HUDEP-2 (cell line): ENCODE results near the gene ELOVL5.

ENCODE experiments used
- DNase-seq, 76 experiments: peaks; one replicate each; lab custom pipeline; 2025; ENCODE audit not compliant: unreplicated experiment in 76 of 76; lab: John Stamatoyannopoulos, UW

Gene ELOVL5

DNA sequence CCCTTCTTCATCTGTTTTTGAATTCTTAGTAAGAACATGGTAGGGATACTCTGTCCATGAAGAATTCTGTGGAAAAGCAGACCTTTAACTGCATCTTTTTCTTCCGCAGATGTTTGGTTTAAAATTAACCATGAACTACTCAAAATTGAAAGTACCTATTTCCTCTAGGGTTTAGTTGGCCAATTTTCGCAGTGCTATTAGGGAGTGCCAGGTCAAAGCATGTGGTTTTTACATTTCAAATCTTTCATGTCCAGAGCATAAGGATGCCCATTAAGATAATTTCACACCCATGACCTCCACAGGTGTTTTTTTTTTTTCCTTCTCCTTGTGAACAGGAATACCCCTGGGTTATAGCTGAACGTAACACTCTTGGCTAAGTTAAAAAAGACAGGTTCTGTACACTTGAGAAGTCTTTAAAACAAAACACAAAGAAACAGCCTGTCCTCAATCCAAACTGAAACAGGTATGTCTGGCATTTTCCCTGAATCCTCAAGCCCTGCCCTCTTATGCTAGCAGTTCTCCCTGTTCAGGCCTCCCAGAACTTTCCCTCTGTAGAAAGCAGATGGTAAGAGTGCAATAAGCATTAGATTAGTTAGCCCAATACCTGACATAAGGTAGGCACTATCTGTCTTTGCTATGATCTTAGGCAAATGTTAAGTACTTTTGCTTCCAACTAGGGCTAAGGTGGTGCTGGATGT is 67.1 kb downstream of the ELOVL5 start:
- no peak for DNase-seq

DNA sequence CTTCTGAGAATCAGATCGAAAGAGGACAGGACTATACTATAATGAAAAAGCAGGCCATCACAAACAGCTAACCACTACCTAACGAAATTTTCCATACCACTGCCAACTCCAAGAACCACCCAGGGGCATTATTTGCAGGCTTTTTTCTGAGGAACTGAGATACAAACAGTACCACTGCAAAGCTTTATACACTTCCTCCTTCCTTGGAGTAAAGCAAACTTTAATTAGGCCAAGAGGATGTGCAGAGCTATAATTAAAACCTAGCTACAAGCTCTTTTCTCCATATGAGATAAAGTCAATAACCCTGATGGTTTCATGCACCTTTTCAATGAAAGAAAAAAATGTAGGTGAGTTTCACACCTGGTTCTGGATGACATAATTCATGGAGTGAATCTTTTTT is 68.5 kb downstream of the ELOVL5 start:
- DNase-seq = no peak

DNA sequence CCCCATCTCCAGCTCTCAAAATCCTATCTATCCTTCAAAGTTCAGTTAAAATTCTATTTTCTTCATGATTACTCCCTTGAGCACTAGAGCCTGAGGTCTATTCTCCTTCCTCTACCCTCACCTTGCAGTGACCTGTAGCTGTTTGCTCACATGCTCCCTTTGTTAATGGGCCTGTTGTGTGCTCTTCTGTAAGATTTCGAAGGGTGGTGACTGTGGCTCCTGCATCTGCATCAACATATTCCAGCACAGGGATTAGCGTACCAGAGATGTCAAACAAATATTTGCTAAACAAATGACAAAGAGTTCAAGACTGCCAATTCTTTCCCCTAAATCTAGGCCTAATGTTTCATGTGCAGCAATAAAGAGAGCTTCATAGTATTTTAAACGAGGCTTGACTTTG is 69.5 kb downstream of the ELOVL5 start:
- DNase-seq = no peak

DNA sequence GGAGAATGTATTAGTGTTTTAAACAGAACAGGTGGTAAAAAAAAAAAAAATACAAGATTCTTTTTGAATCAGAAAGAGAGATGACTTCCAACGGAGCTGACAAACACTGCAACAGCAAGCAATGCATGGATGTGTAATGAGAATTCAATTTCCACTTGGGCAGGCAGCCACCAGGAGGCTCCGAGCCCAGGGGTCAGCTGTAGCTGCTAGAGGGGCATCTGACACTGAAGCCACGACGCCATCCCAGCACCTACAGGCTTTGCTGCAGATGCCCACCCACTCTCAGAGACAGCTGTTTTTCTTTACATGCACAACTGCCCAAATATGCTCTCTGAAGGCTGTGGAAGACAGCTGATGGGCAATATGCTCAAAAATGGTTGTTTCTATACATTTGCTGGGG is 75.4 kb downstream of the ELOVL5 start:
- DNase-seq = no peak

DNA sequence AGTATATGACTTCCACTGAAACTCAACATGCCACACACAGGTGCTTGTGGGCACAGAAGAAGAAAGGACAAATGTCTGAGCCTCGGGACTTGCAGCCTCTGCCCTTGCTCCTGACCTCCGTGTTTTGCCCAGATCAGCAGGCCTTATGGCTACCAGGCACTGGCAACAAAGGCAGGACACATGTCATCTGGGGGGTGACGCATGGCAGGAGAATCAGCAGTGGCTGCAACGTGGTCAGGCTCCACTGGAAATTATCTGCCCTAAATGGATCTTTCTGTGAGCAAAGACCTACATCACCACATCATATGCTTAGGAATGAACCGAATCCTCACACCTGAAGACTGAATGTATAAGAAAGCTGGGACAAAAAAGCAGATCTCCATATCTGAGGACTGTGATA is 78.9 kb downstream of the ELOVL5 start:
- DNase-seq = no peak

DNA sequence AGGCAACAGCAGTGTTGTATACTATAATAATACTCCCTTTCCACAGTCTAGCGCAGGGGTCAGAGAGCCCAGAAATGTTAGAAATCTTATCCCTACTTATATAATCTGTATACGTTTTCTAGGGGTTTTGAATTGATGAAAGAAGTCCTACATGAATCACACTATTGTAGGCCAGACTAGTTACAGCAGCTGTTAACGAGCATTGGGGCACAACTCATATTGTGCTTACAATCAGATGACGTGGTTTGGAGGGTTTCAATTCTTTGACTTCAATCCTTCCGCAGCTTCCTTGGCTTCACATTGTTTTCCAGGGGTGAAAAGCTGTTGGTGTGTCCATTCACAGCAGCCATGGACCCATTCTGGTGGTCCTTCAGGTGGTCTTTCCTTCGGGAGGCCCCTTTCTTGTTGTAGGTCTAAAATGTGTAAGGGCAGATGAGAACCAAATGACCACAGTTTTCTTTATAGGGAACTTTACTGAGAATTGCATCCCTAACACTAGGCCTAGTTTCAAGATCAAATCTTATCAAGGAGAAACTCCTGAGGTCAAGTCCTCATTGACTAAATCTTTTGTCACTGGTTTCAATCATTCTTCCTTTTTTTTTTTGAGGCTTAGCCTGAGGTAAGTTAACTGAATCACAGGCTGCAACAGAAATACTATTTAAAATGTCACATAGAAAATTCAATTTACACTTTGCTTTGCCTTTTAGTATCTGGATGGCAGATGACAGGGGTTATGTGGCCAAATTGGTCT is 79.7 kb downstream of the ELOVL5 start:
- no peak for DNase-seq

DNA sequence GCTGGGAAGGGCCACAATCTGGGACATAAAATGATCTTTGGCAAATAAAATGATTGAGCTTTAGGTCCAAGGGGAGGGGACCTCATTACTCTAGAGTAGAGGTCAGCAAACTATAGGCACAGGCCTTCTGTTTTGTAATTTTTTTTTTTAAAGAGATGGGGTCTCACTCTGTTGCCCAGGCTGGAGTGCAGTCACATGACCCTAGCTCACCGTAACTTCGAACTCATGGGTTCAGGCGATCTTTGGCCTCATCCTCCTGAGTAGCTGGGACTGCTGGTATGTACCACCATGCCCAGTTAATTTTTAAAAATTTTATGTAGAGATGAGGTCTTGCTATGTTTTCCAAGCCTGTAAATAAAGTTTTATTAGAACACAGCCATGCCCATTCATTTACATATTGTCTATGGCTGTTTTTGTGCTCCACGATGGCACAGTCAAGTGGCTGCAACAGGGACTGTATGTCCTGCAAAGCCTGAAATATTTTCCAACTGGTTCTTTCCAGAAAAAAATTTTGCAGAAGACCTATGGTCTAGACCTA is 82.1 kb downstream of the ELOVL5 start:
- DNase-seq = no peak

DNA sequence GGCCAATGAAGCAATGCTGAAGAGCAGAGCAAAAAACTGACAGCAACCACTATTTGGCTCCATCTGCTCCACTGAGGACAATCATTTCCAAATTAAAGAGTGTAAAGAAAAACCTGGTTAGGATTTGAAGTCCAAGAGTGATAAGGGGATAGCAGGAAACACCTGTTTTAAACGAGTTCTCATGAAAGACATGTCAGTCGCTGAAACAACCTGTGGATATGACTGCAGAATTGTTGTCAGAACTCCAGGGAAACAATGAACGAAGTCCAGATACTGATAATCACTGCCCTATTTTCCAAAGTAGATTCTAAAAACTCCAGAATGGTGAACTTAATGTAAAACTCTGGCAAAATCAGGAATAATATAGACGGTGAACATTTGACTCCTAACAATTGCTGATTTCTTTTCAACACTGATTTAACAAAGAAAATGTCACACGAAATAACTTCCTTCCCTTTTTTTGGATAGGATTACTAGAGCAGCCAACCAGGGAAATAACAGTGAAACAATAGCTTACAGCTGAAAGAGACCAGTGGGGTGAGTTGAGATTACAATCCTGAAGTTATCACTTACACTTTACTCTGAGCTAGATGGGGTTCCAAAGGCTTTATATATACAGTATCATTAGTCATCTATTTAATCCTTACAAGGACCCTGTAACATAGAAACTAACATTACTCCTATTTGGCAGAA is 83.7 kb downstream of the ELOVL5 start:
- DNase-seq = no peak

DNA sequence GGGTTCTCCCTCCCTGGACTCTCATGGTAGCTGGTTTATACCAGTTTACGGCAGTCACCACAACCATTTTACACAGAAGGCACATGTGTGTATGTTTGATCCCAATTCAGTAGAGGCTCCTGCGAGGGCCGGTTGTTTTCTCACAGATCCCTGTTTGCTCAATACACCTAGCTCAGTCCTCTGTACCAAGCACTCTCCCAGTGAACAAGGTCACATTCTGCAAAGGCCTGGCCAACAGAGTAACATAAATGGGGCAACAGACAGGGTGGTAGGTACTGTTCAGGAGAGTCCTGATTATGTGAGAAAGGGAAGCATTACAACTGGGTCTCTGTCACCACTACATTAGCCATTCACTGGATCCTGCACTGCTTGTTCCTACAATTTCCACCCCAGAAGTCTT is 84.4 kb downstream of the ELOVL5 start:
- DNase-seq = no peak

DNA sequence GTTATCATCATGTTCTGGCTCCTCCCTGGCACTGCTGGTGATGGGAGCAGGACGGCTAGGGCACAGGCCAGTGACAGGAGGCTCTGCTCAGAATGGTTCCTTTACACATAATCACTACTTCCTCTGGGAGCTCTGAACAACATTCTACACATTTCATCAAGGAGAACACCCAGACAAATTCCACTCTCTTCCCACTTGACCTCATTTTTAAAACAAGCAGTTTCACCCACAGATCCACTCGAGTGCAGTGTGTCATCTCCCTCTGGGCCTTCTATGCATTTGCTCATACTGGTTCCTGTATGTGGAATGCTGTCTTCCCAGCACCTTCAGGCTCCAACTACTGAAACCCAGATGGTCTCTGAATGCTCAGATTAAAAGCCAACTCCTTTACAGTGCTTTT is 84.8 kb downstream of the ELOVL5 start:
- no peak for DNase-seq

DNA sequence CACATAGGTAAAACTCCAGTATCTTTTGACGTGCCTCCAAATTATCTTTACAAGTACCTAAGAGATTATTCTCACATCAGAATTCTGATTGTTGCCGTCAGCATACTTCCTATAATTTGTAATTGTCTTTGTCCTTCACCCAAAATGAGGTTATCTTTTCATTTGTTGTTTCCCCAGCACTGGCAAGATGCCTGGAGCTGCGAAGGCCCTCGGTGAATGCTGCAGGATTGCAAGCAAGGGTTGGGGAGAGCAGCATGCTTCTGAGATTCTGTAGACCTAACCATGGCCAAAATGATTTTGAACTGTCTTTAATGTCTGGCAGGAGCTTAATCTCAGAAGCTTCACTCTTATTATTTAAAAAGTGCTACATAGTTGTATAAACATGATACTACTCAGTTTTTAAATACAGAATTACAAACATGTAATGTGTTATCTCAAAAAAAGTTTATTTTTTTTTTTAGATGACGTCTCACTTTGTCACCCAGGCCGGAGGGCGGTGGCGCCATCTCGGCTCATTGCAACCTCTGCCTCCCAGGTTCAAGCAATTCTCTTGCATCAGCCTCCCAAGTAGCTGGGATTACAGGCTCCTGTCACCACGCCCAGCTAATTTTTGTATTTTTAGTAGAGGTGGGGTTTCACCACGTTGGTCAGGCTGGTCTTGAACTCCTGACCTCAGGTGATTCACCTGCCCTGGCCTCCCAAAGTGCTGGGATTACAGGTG is 88.7 kb downstream of the ELOVL5 start:
- DNase-seq = no peak

DNA sequence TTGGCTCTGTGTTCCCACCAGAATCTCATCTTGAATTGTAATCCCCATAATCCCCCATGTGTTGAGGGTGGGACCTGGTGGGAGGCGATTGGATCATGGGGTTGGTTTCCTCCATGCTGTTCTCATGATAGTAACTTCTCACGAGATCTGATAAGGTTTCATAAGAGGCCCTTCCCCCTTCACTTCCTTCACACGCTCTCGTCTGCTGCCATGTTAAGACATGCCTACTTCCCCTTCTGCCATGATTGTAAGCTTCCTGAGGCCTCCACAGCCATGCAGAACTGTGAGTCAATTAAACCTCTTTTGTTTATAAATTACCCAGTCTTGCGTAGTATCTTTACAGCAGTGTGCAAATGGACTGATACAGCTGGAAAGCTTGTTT is 90.0 kb downstream of the ELOVL5 start:
- DNase-seq = no peak

DNA sequence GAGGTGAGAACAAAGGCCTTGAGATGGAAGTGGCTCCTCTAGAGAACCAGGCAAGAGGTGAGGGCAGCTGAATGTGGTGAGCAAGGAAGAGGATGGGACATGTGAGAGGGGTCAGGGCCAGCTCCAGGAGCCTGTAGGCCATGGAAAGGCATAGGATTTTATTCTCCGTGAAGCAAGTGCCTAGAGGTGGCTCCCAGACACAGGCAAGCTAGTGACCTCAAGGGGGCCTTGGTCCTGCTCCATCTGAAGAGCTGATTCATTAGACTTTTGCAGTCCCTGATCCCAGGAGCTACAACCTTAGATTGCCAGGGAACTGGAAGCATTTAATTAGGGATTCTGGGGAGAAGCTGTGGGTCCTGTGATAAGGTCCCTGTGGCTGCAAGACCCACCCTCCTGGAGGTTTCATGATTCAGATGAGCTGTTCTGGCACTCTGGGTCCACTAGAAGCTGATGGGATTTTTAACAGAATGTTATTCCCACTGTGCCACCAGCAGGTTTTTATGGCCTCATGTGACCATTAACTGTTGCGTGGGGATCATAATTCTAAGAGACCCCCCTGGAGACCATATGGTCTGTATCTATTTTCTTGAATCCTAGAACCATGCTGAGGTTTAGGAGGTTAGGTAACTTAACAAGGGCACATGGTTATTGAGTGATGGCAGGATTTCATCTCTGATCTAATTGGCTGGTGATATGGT is 90.5 kb downstream of the ELOVL5 start:
- no peak for DNase-seq

DNA sequence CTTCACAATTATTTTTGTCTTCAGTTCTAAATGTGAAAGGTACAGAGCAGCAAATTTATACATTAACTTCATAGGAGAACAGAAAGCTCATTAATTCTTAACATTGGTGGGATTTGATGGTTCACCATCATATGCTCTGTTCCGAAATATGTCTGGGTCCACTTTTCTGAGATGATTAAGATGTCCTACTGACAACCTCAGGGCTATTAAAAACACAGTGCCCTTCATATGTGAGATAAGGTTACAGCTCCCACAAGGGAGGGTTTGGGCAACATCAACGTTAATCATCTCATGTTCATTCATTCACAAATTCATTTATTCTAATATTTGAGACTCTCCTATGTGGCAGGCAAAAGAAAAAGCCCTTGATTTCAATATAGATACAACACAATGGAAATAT is 91.2 kb downstream of the ELOVL5 start:
- DNase-seq = no peak

DNA sequence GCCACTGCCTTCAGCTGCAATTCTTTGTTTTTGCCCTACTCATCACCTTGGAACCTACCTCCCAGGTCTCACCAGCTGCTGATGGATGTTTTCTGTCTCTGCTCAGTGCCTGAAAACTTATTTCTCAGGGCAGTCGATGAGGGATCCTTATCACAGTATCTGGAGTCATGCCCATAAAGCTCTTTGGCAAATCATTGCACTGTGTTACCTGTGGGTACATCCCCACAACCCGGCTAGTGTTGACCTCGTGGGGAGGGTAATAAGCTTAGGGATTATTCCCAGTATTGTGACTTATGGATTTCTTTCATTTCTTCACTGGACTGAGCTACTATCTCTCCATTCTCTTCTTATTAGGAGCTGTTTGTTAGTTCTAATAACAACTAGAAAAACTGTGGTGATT is 91.7 kb downstream of the ELOVL5 start:
- DNase-seq = no peak

DNA sequence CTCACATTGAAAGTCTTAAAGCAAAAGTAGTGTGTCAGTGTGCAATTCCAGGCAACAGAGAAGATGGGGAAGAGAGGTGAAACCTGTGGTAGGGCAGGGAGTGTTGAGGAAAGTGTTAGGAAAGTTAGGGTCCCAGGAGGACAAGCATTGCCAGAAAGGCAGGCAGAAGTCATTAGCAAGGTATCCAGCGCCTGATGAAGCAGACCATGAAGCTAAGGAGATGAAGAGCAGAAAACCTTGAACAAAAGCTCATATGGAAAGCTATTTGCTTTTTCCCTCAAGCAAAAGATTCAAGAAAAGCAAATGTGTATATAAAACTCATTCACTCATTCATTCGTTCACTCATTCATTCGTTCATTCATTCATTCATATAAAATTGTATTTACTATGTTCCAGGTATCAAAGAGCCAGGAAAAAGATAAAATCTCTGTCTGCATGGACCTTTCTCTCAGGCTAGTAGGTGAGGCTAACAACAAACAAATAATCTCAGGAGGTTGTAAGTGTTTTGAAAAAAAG is 96.5 kb downstream of the ELOVL5 start:
- DNase-seq = no peak

DNA sequence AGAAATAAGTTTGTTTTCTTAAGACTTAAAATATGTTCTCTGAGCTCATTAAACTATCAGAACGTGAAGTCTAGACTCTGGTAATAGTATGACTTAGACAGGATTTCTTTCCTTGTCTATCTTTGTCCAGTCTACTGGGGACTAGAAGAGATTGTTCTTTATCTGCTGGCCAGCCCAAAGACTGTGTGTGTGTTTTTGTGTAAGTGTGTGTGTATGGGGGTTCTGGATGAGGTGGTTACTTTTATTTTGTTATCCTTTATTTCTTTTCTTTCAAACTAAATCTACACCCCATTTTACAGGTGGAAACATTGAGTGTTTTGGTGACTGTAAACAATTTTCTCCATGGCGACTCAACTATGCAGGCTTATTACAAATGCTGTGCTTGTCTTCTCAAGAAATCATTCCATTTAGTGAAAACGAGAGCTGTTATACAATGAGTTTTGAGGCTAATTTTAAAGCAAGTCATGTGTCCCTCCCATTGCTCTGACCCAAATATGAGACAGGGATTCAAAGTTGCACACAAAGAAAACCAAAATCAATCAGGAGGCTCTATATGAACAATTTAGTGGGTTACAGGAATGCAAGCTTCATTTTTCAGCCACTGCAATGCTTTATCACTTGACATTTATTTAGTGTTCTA is 97.6 kb downstream of the ELOVL5 start:
- no peak for DNase-seq

DNA sequence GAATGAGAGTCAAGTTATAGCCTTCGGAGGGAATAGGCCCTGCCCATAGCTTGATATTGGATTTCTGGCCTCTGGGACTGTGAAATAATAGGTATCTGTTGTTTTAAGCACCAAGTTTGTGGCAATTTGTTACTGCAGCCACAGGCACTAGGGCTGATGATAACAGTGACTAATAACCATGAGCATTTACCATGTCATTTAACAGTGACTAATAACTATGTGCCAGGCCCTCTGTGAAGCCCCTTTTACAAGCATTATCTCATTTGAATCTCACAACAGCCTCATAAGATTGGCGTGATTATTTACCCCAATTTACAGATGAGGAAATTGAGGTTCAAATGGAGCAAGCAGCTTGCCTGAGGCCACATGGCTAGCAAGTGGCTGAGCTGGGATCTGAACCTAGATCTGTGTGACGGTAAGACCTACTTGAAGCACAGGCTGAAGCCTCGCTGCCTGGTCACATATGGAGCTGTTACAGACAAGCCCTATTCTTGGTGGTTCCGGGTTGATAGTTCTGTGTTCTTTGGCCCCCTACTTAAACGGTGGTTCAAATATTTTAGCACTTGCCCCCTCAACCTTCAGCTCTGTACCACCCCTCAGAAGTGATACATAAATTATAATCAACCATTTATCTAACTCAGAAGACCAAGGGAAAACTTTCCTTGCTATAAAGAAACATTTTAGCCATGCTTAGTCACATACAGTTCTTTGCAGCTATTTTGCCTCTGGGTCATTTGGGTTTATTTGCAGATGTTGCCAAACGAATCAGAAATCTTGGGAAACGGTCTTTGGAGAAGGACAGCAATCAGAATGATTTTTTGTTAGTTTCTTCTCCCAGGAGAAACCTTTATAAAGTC is 98.3 kb downstream of the ELOVL5 start:
- DNase-seq = no peak

DNA sequence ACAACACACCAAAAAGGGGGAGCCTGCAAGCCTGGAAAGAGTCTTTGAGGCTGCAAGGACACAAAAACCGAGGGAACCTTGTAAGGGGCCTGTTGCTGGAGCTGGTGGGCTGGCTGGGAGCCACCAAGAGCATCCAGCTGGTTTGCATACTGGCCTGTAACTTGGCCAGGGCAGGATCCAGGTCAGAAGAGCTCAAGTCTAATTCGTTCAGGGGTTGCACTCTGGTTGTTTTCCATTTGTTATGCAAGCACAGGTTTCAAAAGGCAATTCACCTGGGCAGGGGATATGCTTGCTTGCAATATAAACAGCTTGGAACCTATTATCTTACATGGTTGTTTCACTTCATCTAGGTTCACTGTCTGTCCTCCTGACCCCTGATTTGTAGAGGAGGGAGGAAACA is 101.8 kb downstream of the ELOVL5 start:
- DNase-seq = no peak
